ENCODE measurements around the gene PMFBP1. TPM values are rescaled to one million over a fixed set of nuclear protein-coding genes. Genes with fewer than 3 reads are reported as not detected.

The PMFBP1 gene, protein sequence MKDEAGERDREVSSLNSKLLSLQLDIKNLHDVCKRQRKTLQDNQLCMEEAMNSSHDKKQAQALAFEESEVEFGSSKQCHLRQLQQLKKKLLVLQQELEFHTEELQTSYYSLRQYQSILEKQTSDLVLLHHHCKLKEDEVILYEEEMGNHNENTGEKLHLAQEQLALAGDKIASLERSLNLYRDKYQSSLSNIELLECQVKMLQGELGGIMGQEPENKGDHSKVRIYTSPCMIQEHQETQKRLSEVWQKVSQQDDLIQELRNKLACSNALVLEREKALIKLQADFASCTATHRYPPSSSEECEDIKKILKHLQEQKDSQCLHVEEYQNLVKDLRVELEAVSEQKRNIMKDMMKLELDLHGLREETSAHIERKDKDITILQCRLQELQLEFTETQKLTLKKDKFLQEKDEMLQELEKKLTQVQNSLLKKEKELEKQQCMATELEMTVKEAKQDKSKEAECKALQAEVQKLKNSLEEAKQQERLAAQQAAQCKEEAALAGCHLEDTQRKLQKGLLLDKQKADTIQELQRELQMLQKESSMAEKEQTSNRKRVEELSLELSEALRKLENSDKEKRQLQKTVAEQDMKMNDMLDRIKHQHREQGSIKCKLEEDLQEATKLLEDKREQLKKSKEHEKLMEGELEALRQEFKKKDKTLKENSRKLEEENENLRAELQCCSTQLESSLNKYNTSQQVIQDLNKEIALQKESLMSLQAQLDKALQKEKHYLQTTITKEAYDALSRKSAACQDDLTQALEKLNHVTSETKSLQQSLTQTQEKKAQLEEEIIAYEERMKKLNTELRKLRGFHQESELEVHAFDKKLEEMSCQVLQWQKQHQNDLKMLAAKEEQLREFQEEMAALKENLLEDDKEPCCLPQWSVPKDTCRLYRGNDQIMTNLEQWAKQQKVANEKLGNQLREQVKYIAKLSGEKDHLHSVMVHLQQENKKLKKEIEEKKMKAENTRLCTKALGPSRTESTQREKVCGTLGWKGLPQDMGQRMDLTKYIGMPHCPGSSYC
- 0.29 TPM in 1 of 2 replicates, not detected in the other for total RNA-seq (2014; rRNA removed; shearing (Covaris generic))
- polyA plus RNA-seq (2015; cell fraction: cytosol; rRNA removed) = 0.03 TPM in 1 of 2 replicates, not detected in the other
- 0.22 and 0.35 TPM in 2 replicates for polyA plus RNA-seq (2015; cell fraction: nucleus; rRNA removed)

DNA sequence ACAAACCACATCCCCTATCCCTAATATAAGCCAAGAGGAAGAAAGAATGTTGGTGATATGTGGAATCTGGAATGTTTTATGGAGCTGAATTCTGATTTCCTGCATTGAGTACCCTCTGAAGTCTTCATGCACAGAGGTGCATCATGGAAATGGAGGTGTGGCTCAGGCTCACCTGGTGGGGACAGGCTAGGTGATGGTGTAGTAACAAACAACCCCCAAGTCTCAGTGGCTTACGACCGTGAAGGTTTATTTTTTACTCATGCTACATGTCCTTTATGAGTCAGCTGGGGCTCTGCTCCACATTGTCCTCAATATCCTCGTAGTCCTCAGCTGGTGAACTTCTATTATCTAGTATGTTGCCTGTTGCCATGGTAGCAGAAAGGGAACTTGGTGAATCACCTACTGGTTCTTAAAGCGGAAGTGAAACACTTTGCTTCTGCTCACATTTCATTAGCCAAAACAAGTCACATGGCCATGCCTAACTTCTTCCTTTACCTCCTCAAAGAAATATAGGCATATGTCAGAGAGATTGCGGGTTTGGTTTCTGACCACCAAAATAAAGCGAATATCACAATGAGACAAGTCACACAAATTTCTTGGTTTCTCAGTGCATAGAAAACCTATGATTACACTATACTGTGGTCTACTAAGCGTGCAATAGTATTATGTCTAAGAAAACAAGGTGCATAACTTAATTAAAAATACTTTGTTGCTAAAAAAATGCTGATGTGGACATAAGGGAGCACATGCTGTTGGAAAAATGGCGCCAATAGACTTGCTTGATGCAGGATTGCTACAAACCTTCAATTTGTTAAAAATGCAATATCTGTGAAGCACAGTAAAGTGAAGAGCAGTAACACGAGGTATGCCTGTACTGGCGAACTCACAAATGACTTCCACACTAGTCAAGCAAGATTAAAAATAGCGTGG, at the start of gene PMFBP1:
Gene PMFBP1 (minus strand): TSS at position 51 of the 930 bp plus-strand sequence. CDS start 947 bp downstream, outside the sequence.
- in situ Hi-C loops (cut with HindIII; ENCODE audit: low pct_unique_long_range_greater_than_20kb, low sequenced_read_pairs) = no loop called here
- DNase-seq (ENCODE audit: low read depth, low spot score) = no peak

GRCh38 chr16:72221630-72222024, 49.7 kb upstream of the PMFBP1 start:
- in situ Hi-C loops (cut with HindIII; ENCODE audit: low pct_unique_long_range_greater_than_20kb, low sequenced_read_pairs) = no loop called here

GRCh38 chr16:72220875-72221629, 49.1 kb upstream of the PMFBP1 start:
- in situ Hi-C loops (cut with HindIII; ENCODE audit: low pct_unique_long_range_greater_than_20kb, low sequenced_read_pairs) = no loop called here
- DNase-seq (ENCODE audit: low read depth, low spot score) = no peak

More at GRCh38 chr16:72221630-72222024, 49.7 kb upstream of the PMFBP1 start:
- DNase-seq (ENCODE audit: low read depth, low spot score) = no peak

- no peak for DNase-seq (ENCODE audit: low read depth, low spot score)
- in situ Hi-C loops (cut with HindIII; ENCODE audit: low pct_unique_long_range_greater_than_20kb, low sequenced_read_pairs) = no loop called here
These were observed 47.3 kb upstream of the PMFBP1 start for GRCh38 chr16:72219282-72219681.

- no peak for DNase-seq (ENCODE audit: low read depth, low spot score)
- in situ Hi-C loops (cut with HindIII; ENCODE audit: low pct_unique_long_range_greater_than_20kb, low sequenced_read_pairs) = no loop called here
These were observed 44.8 kb upstream of the PMFBP1 start for GRCh38 chr16:72216767-72217166.

DNA sequence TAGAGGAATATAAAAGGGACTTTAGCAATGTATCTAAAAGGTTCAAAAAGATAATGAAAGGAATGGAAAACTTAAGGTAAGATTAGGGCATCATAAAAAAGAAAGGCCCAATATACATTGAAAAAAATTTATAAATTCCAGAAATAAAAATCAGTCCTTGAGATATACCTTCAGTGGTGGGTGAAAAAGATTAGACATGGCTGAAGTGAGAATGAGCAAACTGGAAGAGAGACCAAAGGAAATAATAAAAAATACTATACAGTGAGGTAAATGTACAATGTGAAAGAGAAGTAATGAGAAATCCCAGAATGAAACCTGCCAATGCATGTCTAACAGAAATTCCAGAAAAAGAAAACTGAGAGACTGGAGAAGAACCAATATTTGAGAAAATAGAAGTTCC, 42.9 kb upstream of the PMFBP1 start:
- in situ Hi-C loops (cut with HindIII; ENCODE audit: low pct_unique_long_range_greater_than_20kb, low sequenced_read_pairs) = no loop called here
- DNase-seq (ENCODE audit: low read depth, low spot score) = no peak

- in situ Hi-C loops (cut with HindIII; ENCODE audit: low pct_unique_long_range_greater_than_20kb, low sequenced_read_pairs) = no loop called here
- no peak for DNase-seq (ENCODE audit: low read depth, low spot score)
These were observed 39.2 kb upstream of the PMFBP1 start for GRCh38 chr16:72211110-72211509.

GRCh38 chr16:72210555-72210954, 38.6 kb upstream of the PMFBP1 start:
- in situ Hi-C loops (cut with HindIII; ENCODE audit: low pct_unique_long_range_greater_than_20kb, low sequenced_read_pairs) = no loop called here

GRCh38 chr16:72210072-72210471, 38.1 kb upstream of the PMFBP1 start:
- in situ Hi-C loops (cut with HindIII; ENCODE audit: low pct_unique_long_range_greater_than_20kb, low sequenced_read_pairs) = no loop called here

More at GRCh38 chr16:72210555-72210954, 38.6 kb upstream of the PMFBP1 start:
- DNase-seq (ENCODE audit: low read depth, low spot score) = no peak

GRCh38 chr16:72206299-72206698, 34.3 kb upstream of the PMFBP1 start:
- DNase-seq (ENCODE audit: low read depth, low spot score) = no peak
- in situ Hi-C loops (cut with HindIII; ENCODE audit: low pct_unique_long_range_greater_than_20kb, low sequenced_read_pairs) = no loop called here

More at GRCh38 chr16:72210072-72210471, 38.1 kb upstream of the PMFBP1 start:
- no peak for DNase-seq (ENCODE audit: low read depth, low spot score)

DNA sequence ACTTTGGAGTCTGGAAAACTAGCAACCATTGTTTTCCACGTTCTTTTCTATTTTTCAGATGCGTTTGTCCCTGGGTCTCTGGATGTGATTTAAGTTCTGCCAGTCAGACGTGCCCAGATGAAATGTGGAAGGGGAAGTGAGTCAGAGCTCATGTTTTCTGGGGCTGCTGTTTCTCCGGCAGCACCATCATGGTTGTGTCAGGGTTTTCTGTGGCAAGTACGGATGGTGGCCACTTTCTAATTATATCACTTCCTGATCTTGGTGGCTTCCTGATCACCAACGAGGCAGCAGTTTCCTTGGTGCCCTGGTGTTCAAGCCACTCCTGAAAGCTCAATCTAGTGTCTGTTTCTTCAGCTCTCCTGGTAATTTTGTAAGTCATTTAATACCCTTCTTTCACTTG, 31.4 kb upstream of the PMFBP1 start:
- in situ Hi-C loops (cut with HindIII; ENCODE audit: low pct_unique_long_range_greater_than_20kb, low sequenced_read_pairs) = no loop called here
- no peak for DNase-seq (ENCODE audit: low read depth, low spot score)

GRCh38 chr16:72202014-72202413, 30.1 kb upstream of the PMFBP1 start:
- DNase-seq (ENCODE audit: low read depth, low spot score) = no peak
- in situ Hi-C loops (cut with HindIII; ENCODE audit: low pct_unique_long_range_greater_than_20kb, low sequenced_read_pairs) = no loop called here

DNA sequence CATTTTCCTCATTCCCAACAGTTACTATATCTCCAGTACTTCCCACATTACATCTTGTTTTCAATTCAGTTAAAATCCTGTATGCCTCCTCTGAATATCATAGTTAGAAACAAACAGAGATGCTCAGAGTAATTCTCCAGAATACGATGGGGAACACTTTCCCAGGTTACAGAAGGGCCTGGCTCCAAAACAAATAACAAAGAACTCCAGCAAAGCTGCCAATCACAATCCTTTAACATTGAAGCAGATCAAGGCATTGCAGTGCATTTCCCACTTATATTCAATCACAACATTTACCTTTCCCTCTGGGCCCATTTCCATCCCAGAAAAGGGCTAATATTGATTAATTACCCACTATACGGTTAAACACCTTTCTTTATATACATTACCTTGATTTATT, 29.4 kb upstream of the PMFBP1 start:
- in situ Hi-C loops (cut with HindIII; ENCODE audit: low pct_unique_long_range_greater_than_20kb, low sequenced_read_pairs) = no loop called here
- no peak for DNase-seq (ENCODE audit: low read depth, low spot score)

DNA sequence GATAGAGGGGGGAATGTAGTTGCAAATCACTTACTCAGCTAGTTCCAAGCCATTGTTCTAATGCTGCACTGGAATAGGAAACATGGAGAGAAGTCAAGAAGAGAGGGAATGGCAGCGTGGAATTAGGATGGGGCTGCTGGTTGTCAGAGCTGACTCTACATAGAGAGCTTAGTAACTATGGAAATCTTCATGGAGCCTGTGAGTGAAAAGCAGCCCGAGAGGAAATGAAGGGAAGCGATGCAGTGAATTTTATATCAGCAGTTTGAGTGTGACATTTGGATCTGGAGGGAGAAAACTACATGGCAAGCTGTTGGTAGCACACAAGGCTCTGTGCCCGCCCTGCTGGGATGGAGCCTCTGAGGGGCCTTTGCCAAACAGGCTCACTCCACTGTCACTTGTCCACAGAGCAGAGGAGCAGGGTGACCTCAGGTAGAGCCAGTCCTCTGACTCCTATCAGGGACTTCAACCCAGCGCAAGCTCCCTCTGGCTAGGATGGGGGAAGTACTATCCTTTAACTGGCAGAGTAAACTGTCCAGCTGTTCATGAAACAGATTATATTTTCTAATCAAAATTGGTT, 27.9 kb upstream of the PMFBP1 start:
- in situ Hi-C loops (cut with HindIII; ENCODE audit: low pct_unique_long_range_greater_than_20kb, low sequenced_read_pairs) = no loop called here
- DNase-seq (ENCODE audit: low read depth, low spot score) = no peak

DNA sequence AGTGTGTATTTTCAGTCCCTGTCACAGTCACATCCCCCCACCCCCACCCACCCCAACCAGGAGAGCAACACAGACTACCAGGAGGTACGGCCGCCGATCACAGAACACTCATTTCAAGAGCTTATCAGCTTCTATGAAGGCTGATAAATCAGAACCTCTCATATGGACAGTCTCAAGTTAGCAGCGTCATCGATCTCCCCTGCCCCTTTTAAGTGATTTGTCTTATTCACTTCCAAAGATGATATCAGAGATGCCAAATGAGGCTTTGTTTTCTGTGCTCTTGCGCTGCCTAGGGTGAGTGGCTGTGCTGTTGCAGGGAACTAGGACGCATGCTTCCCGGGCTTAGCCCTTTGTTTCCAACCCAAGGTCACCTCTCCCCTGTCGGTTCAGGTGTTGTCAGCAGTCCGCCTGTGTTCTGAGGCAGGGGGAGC, 26.8 kb upstream of the PMFBP1 start:
- DNase-seq (ENCODE audit: low read depth, low spot score) = no peak
- in situ Hi-C loops (cut with HindIII; ENCODE audit: low pct_unique_long_range_greater_than_20kb, low sequenced_read_pairs) = no loop called here
